ENCODE results near the gene MICU2.

Gene MICU2

GRCh38 chr13:21541271-21541670, 62.7 kb downstream of the MICU2 start:
- DNase-seq: no peak

- DNase-seq: no peak
Observed at GRCh38 chr13:21539687-21540086, 64.3 kb downstream of the MICU2 start.

DNA sequence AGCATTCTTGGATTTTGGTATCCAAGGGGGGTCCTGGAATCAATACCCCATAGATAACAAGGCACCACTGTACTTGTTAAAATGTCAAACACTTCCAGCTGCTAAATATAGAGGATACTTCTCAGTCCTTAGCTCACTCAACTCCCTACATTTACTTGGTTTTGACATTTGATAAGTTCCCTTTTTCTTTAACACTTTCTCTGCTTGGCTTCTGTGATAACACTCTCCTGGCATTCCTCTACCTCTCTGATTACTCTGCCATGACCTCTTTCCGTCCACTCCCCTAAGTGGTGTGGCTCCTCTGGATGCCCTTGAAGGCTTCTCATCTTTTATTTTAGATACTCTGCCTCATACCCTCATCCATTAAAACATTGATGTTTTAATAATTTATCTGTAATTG, 65.2 kb downstream of the MICU2 start:
- no peak for DNase-seq

DNA sequence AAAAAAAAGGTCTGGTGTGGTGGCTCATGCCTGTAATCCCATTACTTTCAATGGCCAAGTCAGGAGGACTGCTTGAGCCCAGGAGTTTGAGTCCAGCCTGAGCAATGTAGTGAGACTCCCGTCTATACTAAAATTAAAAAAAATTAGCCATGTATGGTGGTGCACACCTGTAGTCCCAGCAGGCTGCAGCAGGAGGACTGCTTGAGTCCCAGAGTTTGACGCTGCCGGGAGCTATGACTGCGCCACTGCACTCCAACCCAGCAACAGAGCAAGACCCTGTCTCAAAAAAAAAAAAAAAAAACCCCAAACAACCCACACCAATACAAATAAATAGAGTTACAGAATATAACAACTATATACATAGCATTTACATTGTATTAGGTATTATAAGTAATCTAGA, 65.7 kb downstream of the MICU2 start:
- DNase-seq: no peak

DNA sequence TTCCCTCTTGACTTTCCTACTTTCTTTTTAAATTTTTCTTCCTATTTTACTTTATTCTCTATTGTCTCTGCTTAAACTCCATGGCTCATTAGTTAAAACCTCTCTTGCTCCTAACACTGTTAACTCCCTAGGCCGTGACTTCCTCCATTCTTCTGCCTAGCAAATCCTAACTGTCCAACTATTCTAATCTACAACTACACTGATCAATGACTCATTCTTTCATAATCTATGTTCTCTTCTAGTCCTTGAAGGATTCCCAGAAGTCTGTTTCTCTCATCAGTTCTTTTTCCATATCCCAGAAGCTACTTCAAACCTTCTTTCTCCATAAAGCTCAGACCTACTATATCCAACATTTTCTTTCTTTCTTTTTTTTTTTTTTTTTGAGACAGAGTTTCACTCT, 66.9 kb downstream of the MICU2 start:
- DNase-seq: no peak

- DNase-seq: no peak
Observed at GRCh38 chr13:21534760-21535159, 69.2 kb downstream of the MICU2 start.

DNA sequence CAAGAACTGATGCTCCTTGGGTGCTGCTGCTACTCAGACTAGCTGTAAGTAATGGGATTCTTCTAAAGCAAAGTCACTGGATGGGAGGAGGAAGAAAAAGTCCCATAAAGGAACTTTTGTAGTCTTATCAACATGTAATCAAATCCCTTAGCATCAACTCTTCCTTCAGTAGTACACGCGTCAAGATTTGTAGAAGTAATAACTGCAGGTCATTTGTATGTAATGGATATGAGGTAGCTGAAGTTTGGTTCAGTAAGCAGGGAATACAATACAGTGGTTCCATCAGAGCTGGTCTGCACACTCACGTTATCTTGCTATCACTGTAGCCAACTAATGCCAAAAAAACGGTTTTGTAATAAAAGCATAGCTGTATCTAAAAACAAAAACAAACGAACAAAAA, 72.5 kb downstream of the MICU2 start:
- DNase-seq: no peak

- no peak for DNase-seq
Observed at GRCh38 chr13:21530656-21531055, 73.3 kb downstream of the MICU2 start.

DNA sequence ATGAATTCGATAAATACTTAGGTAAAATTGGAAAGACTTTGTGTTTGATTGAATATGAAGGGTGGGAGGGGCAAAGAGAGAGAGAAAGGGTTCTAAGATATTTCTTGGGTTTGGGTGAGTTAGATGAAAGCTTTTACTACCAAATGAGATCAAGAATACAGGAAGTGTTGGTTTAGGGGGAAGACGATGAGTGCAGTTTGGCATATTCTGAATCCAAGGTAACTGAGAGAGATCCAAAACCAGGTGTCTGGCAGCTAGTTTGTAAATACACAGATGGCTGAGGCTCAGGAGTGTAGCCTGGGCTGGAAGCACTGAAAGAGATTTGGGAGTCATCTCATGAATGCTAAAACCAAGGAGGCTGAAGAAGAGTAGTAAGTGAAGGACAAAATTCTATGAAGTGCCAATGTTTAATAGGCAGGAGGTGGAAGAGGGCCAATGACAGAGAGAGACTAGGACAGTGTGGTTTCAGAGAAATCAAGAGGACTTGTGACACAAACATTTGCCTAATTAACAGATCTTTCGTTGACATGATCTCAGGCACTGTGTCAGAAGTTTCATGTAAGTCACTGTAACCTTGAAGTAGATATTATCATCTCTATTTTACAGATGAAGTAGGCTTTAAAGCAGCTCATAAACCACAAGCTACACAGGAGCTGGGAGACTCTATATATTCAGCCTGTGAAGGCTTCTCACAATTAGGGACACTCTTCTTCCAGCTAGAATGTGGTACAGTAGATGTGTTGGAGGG, 74.7 kb downstream of the MICU2 start:
- DNase-seq: no peak

GRCh38 chr13:21528616-21529015, 75.4 kb downstream of the MICU2 start:
- no peak for DNase-seq

DNA sequence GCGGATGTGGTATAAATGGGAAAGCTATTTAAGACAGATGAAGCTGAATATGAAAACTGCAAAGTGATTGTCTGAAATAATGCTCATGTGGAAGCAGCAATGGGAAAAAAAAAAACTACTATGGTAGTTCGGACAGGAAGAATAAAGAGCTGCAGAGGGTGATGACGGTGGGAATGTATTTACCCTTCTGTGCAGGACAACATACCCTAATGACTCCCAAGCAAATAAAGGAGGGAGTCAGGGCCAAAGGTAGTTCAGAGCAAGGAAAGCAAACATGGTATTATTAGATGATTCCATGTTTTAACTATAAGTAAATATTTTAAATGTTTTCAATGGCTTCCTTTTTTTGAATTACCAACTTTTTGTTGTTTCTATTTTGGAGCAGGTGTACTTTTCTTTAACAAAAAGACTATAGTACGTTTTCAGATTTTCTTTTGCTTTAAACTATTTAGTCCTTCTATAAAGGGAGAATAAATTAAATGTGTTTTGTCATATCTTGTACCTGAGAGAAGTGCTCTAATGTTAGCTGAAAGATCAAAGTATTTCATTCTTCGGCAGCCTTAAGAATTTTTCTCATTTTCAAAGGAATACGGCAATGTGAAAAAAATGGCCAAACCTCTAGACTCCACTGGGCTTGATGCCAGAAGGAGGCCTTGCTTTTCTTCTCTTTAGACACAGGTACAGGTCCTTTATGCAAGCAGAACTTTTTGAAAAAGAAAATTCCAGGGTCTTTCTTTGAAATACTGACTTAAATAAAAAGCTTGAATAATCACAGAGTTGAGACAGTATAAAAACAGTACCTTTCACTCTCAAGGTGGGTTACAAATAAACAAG, 77.0 kb downstream of the MICU2 start:
- no peak for DNase-seq

DNA sequence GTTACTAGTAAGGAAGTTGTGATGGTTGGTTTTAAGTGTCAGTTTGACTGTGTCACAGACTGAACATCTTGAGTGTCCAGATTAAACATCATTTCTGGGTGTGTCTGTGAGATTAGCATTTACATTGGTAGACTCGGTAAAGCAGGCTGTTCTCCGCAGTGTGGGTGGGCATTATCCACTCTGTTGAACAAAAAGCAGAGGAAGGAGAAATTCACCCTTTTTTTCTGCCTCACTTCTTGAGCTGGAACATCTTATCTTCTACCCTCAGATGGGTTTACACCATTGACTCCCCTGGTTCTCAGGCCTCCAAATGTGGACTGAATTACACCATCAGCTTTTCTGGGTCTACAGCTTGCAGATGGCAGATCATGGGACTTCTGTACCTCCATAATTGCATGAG, 81.1 kb downstream of the MICU2 start:
- no peak for DNase-seq

GRCh38 chr13:21522130-21522529, 81.8 kb downstream of the MICU2 start:
- DNase-seq: no peak

DNA sequence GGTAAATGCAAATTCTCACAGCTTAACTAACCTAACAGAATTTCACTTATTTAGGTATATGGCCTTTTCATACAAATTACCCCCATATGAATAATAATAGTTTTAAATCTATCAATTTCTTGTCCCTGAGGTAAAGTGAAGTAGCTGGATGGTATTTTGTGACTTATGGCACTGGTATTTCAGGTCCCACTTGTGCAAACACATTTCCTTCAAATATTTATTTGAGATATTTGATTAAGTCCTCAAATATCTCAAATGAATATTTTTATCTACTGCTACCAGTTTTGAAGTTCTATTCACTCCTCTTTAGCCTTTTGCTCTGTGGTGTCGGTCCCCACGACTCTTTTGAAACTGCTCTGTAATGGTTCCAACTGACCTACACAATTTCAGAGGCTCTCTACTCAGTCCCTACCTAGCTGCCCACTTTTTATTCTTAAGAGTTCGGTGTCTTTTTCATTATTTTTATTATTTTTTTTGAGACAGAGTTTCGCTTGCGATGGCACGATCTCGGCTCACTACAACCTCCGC, 85.3 kb downstream of the MICU2 start:
- DNase-seq: no peak

GRCh38 chr13:21517576-21517975, 86.4 kb downstream of the MICU2 start:
- DNase-seq: no peak

DNA sequence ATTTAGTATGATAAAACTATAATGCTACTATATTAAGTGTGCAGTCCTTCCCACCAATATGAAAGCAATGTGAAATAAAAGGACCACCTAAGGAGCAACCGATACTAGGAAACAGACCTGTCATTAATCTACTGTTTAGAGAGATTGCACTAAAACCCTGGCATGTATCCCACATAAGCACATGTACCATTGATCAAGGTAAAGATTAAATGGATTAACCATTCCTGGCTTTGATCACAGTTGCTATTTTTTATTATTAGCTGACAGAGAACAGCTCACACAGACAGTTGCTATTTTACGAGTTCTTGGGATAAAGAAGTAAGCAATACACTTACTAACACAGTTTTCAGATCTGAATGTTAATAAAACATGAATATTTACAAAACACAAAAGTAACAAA, 87.2 kb downstream of the MICU2 start:
- DNase-seq: no peak

GRCh38 chr13:21511849-21512248, 92.1 kb downstream of the MICU2 start:
- DNase-seq: no peak

- no peak for DNase-seq
Observed at GRCh38 chr13:21504379-21504778, 99.6 kb downstream of the MICU2 start.

GRCh38 chr13:21501686-21502085, 102.3 kb downstream of the MICU2 start:
- no peak for DNase-seq

- DNase-seq: no peak
Observed at GRCh38 chr13:21486322-21486721, 117.6 kb downstream of the MICU2 start.

- no peak for DNase-seq
Observed at GRCh38 chr13:21483748-21484147, 120.2 kb downstream of the MICU2 start.

GRCh38 chr13:21481359-21481758, 122.6 kb downstream of the MICU2 start:
- no peak for DNase-seq

GRCh38 chr13:21478881-21479808, 124.8 kb downstream of the MICU2 start:
- DNase-seq: peak; percentile 21

Data from NCI-H2107 (cell line).